ENCODE data around the gene SUSD1.

- TF ChIP-seq CTCF (IDR thresholded peaks at IDR 0.05) (no peak), POLR2A (IDR thresholded peaks at IDR 0.05) (no peak)
These were observed 167.4 kb downstream of the SUSD1 start for GRCh38 chr9:112007575-112008240.

Measured in ovary (tissue), 3 donors.